Cardiac septum (tissue), 1 donor: ENCODE results near the gene NME4. TPM values are rescaled to one million over a fixed set of nuclear protein-coding genes. Genes with fewer than 3 reads are reported as not detected.
"Not testable (repeated sequence)": the region's sequence is repeated elsewhere in the genome, so short reads cannot be mapped to it uniquely, and the experiment has no call there.

Source experiments
- DNase-seq: peaks from one replicate; pipeline ENCODE4 v3.0.0-alpha.2; 2020; ENCODE audit warnings: low spot score
- intact Hi-C: fragments of 100-400 bp; cut with DNase I; formaldehyde crosslinking; loops from one replicate; pipeline ENCODE4 v1.14.0; 2022
- total RNA-seq: library from RNA; stranded (reverse); fragmentation: NEBNext Ultra II Directional; extraction: Animal tissue kit (Norgen Biotek cat#: 25700); gene quantifications from one replicate; pipeline ENCODE4 v1.2.1, GENCODE V29; 2021
- donor health status: DM: no; HTN: no; CAD: no.

NME4 gene
- total RNA-seq, 1 donor from 2014 or later: 65.0 TPM

DNA sequence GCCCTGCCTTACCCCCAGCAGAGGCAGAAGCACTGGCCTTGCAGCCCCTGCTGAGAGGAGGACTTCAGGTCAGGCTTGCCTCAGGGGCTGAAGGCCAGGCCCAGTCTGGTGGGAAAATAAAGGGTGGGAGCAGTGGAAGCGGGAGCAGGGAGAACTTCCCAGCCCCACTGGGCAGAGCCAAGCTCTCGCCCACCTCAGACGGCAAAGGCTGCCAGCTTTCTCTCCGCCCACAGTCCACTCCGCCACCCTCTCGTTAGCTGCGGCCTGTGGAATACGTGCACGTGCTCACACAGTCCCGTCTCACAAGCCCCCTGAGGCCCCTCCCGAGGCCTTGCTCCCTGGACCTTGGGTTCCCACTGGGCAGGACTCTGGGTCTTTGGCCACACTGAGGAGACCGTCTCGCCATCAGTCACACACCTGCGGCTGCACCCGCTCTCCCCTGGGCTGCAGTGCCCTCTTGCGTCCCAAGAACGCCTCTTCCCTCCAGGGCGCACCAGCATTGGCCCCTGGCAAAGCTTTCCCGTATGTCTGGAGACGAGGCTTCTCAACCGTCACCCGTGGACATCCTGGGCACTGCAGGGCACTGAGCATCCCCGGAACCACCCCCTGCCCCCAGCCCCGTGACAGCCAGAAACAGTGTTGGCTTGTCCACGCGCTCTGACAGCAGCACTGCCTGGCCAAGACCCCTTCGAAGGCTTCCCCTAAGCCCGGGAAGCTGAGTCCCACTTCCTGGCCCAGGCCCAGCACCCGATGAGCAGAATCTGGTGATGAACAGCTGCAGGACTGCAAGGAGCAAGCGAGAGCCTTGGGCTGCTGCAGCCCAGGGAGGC is 34.9 kb upstream of the NME4 start:
- intact Hi-C loops: loop anchor here (1.0 kb wide), 1 partner anchor 255 kb away; no protein-coding TSS in a partner anchor
- peak; percentile 90 for DNase-seq

DNA sequence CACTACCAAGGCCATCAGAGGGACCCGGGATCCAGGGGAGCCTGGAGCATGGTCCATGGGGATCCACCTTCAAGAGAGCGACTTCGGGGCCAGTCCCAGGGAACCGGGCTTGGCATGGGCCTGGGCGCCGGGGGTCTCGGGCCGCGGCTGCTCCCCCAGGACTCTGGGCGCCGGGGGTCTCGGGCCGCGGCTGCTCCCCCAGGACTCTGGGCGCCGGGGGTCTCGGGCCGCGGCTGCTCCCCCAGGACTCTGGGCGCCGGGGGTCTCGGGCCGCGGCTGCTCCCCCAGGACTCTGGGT is 34.3 kb upstream of the NME4 start:
- intact Hi-C loops: loop anchor here (1.0 kb wide), 1 partner anchor 255 kb away; no protein-coding TSS in a partner anchor
- DNase-seq: not testable (repeated sequence)

DNA sequence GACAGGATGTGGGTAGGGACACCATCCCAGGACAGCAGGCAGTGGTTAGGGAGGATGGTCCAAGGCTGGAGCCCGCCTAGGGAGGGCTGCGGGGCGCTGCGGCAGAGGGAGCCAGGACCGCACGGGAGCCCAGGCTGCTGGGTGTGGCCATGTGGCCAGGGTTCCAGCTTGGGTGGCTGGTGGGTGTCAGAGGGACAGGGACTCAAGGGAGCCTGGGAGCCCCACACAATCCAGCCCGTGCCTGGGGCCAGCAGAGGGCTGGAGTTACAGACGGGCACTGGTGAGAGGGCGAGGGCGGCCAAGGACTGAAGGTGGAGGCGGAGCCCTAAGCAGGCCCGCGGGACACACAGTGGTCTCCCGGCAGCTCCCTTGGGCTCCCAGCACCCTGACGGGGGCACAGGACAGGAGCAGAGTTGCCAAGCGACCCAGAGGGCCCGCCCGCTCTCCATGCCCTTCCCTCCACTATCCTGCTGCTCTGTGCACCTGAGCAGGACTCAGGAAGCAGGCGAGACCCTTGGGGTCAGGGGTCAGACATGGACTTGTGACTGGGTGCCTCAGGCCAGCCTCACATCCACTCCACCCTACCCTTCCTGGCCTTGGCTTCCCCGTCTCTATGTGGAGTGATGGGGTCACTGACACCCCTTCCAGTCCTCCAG is 33.8 kb upstream of the NME4 start:
- intact Hi-C loops: no loop called here
- no peak for DNase-seq

DNA sequence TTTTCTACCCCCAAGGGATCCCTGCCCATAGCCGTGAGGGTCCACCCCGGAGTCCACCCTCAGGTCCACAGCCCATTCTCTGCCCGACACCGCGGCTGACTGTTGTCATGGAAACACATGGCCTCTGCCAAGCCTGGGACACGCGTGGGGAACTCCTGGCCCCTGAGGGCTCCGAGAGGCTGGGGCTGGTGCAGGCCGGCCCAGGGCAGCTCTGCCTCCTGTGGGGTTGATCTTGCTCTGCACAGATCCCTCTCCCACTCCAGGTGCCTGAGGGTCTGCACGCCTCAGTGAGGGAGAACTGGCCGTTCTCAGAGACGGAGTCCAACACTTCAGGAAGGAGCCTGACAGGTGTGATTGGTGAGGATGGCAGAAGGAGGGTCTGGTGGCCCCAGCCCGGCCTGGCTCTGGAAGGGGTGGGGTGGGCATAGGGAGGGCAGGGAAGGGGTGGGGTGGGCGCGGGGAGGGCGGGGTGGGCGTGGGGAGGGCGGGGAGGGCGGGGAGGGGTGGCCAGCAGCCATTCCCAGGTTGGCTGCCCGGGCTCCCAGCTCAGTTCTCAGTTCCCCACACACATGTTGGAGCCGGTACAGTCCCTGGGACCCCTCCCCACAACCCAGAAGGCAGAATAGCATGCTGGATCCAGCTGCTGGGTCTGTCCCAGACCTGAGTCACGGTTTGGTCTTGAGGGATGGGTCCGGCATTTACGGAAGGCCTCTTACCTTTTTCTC is 33.1 kb upstream of the NME4 start:
- intact Hi-C loops: no loop called here
- DNase-seq: no peak

DNA sequence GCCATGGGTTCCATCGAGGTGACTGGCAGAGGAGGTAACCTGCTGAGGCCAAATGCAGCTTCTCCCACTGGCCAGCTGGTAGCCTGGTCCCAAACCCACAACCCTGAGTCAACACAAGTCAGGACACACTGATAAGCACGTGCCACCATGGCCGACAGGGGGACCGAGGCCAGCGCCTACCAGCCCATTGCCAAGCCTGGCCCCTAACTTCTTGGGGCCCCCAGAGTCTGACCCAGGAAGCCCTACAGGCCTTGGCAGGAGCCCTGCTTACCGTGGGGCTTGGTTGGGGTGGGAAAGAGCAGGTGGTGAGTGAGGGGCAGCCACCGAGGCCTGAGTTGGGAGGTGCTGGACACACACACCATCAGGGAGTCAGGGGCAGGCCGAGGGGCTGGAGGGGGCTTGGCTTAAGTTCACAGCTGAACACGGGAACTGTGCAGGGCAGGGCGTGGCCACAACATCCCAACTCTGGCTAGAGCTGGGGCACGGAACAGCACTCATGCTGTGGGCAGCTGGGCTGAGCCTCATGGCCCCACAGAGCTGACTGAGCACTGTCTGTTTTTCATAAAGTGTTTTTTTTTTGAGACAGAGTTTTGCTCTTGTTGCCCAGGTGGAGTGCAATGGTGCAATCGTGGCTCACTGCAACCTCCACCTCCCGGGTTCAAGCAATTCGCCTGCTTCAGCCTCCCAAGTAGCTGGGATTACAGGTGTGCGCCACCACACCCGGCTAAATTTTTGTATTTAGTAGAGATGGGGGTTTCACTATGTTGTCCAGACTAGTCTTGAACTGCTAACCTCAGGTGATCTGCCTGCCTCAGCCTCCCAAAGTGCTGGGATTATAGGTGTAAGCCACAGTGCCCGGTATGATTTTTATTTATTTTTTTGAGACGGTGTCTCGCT is 32.2 kb upstream of the NME4 start:
- DNase-seq: no peak
- intact Hi-C loops: no loop called here

DNA sequence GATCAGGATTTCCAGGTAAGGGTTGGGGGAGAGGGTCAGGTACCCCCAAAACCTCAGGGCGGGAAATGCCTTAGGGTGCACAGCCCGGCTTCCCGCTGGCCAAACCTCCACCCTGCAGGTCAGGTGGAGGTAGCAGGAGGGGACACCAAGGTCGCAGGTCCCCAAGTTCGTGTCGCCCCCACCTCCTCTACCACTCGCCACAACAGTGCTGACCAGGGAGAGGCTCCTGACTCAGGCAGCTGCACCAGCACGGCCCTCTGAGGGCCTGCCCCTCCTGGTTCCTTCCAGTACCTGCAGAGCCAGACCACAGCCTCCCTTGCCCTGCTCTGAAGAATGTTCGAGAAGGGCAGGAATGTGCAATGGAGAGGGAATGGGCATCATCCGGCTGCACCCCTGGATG is 30.5 kb upstream of the NME4 start:
- intact Hi-C loops: no loop called here
- no peak for DNase-seq

DNA sequence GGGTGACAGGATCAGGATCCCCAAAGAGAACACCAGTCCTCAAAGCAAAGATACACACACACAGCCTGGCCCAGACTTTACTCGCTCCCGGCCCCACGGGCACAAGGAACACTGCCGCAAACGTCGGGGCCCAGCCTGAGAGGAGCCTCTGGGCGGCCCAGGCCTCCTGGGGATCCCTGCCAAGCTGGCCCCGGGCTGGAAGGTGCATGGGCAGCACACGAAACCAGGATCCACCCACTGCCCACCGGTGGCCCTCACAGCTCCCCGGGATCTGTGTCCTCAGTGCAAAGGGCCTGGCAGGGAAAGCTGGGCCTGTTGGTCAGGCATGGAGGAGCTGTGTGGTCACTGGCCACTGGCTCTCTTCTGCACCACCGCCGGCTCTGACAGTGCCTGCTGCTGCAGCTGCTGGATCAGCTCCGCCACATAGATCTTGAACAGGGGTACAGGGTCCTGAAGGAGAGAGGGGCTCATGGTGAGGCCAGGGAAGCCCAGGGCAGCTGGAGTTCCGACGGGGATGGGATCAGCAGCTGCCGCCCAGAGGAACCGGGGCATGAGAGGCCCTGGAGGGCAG is 29.6 kb upstream of the NME4 start:
- intact Hi-C loops: no loop called here
- no peak for DNase-seq

DNA sequence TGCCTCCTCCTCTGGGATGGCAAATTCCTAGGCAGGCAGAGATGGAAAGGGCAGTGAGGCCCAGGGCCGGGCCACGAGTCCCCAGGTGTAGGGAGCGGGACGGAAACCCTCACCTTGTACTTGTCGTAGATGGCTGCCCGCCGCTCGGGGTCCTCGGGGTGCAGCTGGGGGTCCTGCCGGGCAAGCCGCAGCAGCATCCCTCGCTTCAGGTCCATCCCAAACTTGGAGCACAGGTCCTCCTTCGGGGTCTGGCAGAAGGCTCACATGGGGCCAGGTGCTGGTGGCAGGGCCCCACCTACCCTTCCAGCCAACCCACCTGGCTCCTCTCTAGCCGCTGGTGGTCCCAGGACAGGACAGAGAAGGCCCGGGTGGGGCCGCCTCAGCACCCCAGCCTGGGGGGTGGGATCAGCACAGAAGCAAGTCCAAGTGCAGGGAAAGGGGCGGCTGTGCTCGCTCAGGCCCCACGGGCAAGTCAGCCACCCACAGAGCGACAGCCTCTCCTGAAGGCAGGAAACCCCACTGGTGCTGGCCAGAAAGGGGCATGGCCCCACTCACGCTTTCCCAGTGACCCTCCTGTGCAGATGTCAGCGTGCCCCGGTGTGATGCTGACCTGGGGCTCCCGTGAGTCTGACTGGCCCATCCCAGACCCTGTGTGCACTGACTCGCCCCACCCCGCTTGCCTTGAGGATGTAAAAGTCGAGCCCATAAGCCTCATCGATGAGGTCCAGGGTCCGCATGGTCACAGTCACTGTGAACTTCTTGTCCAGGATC is 28.4 kb upstream of the NME4 start:
- no peak for DNase-seq
- intact Hi-C loops: no loop called here

DNA sequence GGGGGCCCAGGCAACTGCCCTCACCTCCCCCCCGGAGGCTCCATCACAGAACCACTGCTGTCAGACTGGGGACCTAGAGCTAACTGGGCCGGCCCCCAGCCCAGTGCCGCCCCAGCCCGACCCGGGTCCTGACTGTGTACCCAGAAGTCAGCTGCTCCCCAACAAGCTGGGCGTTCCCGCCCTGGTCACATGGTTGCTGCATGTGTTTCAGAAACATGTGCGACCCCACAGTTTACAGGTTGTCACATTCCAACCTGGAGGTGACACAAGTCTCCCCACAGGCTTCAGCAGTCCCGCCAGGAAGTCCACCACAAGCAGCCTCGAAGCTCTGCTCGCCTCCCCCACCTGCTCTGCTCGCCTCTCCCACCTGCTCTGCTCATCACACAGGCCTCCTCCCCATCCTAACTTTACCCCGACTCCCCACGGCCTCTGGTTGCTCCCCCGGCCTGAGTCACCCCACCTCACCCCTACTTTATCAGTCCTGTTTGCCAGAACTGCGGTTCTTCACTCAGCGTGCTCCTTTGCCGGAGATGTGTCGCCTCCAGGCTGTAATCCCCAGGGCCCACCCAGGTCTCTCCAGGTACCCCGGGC is 27.6 kb upstream of the NME4 start:
- intact Hi-C loops: no loop called here
- DNase-seq: no peak

DNA sequence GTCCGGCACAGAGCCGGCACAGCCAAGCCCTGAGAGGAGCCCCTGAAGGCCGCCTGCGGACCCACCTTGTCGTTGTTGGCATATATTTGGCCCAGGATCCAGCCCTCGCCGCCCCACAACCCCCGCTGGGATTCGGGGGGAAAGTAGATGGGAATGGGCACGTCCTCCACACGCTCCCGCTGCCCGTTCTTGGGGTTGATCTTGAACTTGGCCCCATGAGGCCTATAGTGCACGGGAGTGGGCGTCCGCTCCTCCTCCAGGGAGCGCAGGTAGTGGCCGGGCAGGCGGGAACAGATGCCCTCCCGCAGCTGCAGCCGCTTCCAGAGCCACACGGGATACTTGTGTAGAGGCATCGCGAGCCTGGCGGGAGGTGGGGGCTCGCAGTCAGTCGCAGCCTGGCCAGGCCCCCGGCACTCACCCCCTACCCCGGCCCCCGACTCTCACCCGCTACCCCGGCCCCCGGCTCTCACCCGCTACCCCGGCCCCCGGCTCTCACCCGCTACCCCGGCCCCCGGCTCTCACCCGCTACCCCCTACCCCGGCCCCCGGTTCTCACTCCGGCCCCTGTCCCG is 27.0 kb upstream of the NME4 start:
- DNase-seq: no peak
- intact Hi-C loops: no loop called here

DNA sequence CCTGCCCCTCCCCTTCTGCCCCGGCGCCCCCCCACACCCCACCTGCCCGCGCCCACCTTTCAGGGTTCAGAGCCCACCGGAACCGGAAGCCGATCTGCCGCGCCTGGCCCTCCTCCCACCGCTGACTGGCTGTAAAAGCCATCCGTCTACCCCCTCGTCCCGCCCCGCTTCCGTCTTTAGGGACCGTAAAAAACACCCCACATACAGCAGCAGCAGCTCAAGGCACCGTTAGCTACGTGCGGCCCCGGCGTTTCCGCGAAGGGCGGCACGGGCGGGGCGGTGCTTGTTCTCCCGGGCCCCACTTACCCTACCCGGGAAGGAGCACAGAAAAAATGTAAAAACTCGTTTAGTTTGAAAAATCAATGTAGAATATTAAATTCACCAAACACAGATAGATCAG is 26.6 kb upstream of the NME4 start, which contains the start of gene MRPL28:
Gene MRPL28, minus strand, starts transcription at position 96 of the 400 bp plus-strand sequence. CDS start 320 bp downstream, outside the sequence.
- peak; percentile 96 for DNase-seq
- intact Hi-C loops: no loop called here

DNA sequence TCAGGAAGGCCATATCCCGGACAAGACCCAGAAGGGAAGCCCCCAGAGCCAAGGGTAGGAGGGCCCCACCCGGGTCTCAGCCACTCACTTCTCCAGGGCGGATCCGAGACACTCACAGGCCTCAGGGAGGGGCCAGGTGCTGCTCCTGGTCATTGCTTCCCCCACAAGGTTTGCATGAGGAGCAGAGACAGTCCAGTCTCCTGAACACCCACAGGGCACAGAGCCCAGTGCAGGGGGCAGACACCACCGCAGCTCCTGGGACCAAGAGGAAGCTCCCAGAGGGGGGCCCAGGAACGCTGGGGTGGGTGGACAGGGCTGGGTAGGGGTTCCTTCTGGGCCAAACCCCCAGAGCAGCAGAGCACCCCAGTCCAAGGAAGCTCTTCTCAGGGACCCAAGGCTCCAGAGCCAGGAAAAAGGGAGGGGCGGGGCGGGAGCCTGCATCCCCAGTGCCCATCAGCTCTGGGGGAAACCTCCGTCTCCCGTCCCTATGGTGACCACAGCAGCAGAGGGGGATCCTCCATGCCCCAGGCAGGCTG is 26.0 kb upstream of the NME4 start:
- intact Hi-C loops: no loop called here
- no peak for DNase-seq

DNA sequence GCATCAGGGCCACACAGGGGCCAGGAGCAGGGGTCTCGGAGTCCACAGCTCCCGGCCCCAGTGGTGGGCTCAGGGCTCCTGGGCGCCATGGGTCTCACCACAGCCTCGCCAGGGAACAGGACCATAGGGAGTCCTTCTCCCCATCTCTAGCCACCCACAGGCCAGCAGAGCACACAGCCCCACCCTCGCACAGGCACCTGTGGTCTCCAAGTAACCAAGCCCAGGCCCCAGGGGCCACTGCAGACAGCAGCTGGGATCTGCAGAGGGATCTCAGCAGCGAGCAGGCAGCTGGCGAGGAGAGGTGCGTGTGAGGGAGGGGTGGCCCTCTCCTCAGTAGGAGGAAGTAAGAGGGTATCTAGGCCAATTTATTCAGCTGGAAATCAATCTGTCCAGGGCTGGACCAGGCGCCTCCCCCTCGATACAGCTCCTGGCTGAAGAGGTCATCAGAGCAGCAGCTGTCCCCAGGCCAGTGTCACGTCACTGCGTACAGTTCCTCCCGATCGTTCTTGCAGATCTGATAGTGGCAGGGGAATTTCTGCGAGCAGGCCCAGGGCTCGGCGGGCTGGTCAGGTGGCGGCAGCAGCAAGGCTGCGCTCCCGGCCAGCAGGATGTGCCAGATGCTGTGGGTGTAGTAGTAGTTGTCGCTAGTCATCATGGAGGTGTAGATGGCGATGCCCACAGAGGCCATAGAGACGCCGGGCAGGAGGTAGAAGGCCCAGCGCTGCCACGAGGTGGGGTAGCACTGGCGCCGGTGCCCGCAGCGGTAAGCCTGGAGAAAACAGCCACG is 25.3 kb upstream of the NME4 start:
- intact Hi-C loops: no loop called here
- DNase-seq: no peak

DNA sequence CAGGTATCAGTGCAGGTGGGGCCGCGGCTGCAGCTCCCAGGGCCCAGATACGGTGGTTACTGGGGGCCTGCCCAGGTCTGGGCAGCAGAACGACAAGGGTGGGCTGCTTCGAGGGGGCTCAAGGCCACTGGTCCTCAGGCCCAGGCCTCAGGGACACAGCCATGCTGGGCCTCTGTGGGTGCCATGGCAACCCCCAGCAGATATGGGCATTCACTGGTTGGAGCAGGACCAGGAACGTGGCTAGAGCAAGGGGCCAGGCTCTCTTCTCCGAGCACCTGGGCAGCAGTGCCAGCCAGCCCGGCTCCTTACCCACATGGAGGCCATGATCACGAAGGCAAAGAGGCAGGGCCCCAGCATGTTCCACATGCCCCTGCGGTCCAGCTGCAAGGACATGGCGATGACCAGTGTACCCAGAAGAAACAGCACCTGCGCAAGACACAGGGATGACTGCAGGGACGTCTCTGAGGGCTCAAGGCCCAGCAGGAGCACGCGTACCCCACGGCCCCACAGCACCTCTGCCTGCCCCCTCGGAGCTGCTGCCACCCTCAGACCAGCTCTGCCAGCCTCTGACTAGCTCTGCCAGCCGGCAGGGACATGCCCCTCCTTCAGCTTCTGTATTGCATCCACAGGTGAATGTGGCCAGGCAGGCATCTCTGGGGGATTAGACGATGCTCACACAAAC is 24.6 kb upstream of the NME4 start:
- intact Hi-C loops: no loop called here

DNA sequence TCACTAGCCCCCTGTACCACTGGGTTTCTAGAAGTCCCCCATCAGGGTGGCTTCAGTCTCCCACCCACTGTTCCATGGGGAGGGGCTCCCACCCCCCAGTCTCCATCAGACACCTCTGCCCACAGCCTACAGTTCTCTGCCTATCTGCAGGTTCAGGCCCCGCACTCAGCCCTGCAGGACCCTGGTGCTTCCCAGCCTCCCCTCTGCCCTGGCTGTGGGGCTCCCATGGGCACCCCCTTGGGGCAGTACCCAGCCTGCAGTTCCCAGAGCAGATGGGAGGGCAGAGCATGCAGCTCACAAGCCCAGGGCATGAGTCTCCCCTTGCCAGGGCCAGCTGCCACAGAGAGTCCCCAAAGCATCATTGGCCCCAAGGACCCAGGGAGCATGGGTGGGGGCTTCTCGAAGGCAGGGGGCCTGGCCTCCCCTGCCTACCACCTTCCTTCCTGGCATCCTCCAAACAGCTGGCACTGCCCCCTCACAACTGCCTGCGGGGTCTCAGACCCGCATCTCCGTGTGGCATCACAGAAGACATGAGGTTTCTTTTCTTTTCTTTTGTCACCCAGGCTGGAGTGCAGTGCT is 23.9 kb upstream of the NME4 start:
- no peak for DNase-seq
- intact Hi-C loops: no loop called here

More for the DNA sequence above, 24.6 kb upstream of the NME4 start:
- no peak for DNase-seq
